ENCODE measurements around the gene DMKN.

DMKN gene

GRCh38 chr19:35449359-35450043, 63.9 kb downstream of the DMKN start:
- Histone ChIP-seq H3K4me3 (ENCODE audit: insufficient read length, low read depth) (no peak overlapping the region), H3K9me3 (ENCODE audit: insufficient read depth, low read length) (no peaks in the 10 kb centered on the region), H3K27me3 (ENCODE audit: insufficient read depth, insufficient read length) (no peaks in the 10 kb centered on the region), H3K9ac (ENCODE audit: insufficient read length, low read depth) (no peak overlapping the region), H3K36me3 (ENCODE audit: insufficient read depth, insufficient read length, low read length) (no peaks in the 10 kb centered on the region), H3K4me1 (ENCODE audit: insufficient read depth, insufficient read length) (peaks cover 3% of the 10 kb centered on the region)
- DNase-seq (ENCODE audit: low read depth, low spot score) = no peak
- TF ChIP-seq ZNF274 (IDR thresholded peaks at IDR 0.05; ENCODE audit: low read depth, low read length) (no peak), YY1 (IDR thresholded peaks at IDR 0.05; ENCODE audit: insufficient read depth, insufficient read length) (no peak), SUZ12 (IDR thresholded peaks at IDR 0.05; ENCODE audit: extremely low read depth, insufficient read depth, insufficient read length) (no peak)

GRCh38 chr19:35447606-35448469, 65.6 kb downstream of the DMKN start, which contains the start of gene FFAR2:
FFAR2 (plus strand) TSS chr19:35448257; CDS start chr19:35449715, 1,458 bp downstream.
- peaks cover 3% of the 10 kb centered on the region for H3K4me1 ChIP-seq (ENCODE audit: insufficient read depth, insufficient read length)
- H3K36me3 ChIP-seq (ENCODE audit: insufficient read depth, insufficient read length, low read length) = no peaks in the 10 kb centered on the region
- no peaks in the 10 kb centered on the region for H3K27me3 ChIP-seq (ENCODE audit: insufficient read depth, insufficient read length)
- H3K9ac ChIP-seq (ENCODE audit: insufficient read length, low read depth) = no peak within 1 kb of the TSS
- TF ChIP-seq YY1 (IDR thresholded peaks at IDR 0.05; ENCODE audit: insufficient read depth, insufficient read length) (no peak), ZNF274 (IDR thresholded peaks at IDR 0.05; ENCODE audit: low read depth, low read length) (no peak), SUZ12 (IDR thresholded peaks at IDR 0.05; ENCODE audit: extremely low read depth, insufficient read depth, insufficient read length) (no peak)
- no peak within 1 kb of the TSS for H3K4me3 ChIP-seq (ENCODE audit: insufficient read length, low read depth)
- H3K9me3 ChIP-seq (ENCODE audit: insufficient read depth, low read length) = no peaks in the 10 kb centered on the region
- DNase-seq (ENCODE audit: low read depth, low spot score) = no peak
